Calu3 (cell line): ENCODE measurements around the gene HPD. TPM values are rescaled to one million over a fixed set of nuclear protein-coding genes. Genes with fewer than 3 reads are reported as not detected.
"Not testable (repeated sequence)": the region's sequence is repeated elsewhere in the genome, so short reads cannot be mapped to it uniquely, and the experiment has no call there.

Experiments used
- BruUV-seq: library from RNA; stranded (reverse); fragments of 400-500 nt; replicated peaks from 2 replicates; lab custom pipeline; 2021; lab: Mats Ljungman, UMichigan
- CTCF ChIA-PET: fragments of 300-600 bp; sonication (Branson Sonifier 250); formaldehyde crosslinking; loops from one replicate; lab custom pipeline; 2022; ENCODE audit warnings: antibody characterized with exemption; lab: Charles Lee
- DNase-seq: peaks from one replicate; pipeline ENCODE4 v3.0.0; 2022
- H3K27ac Mint-ChIP-seq: one replicate; pipeline ENCODE4 v1.8.0; 2022; ENCODE audit warnings: mixed read lengths; ENCODE audit not compliant: unreplicated experiment
- H3K27me3 Mint-ChIP-seq: one replicate; pipeline ENCODE4 v1.8.0; 2022; ENCODE audit warnings: mixed read lengths; ENCODE audit not compliant: unreplicated experiment
- H3K36me3 Mint-ChIP-seq: one replicate; pipeline ENCODE4 v1.8.0; 2022; ENCODE audit warnings: mild to moderate bottlenecking, moderate library complexity, mixed read lengths; ENCODE audit not compliant: insufficient read depth, unreplicated experiment
- H3K4me1 Mint-ChIP-seq: one replicate; pipeline ENCODE4 v1.8.0; 2022; ENCODE audit warnings: mild to moderate bottlenecking, low read depth, mixed read lengths; ENCODE audit not compliant: unreplicated experiment
- H3K4me3 Mint-ChIP-seq: one replicate; pipeline ENCODE4 v1.8.0; 2022; ENCODE audit warnings: mild to moderate bottlenecking, low read depth, moderate library complexity, mixed read lengths; ENCODE audit not compliant: unreplicated experiment
- H3K9me3 Mint-ChIP-seq: one replicate; pipeline ENCODE4 v1.8.0; 2022; ENCODE audit warnings: low read depth, mixed read lengths; ENCODE audit not compliant: unreplicated experiment
- intact Hi-C: fragments of 100-400 bp; cut with micrococcal nuclease; formaldehyde crosslinking; loops from one replicate; pipeline ENCODE4 v1.10.0; 2022; ENCODE audit not compliant: unreplicated experiment
- total RNA-seq: library from RNA; stranded (reverse); gene quantifications from 2 replicates; pipeline ENCODE4 v1.2.3, GENCODE V29; 2022
- TF ChIP-seq, protein P1 (sequence below): fragments of 200-600 bp; IDR thresholded peaks from one replicate; pipeline ENCODE4 v1.8.0; 2022; ENCODE audit warnings: antibody characterized with exemption; ENCODE audit not compliant: unreplicated experiment

Gene HPD
- total RNA-seq, 1 experiment from 2014 or later, result not detected

DNA sequence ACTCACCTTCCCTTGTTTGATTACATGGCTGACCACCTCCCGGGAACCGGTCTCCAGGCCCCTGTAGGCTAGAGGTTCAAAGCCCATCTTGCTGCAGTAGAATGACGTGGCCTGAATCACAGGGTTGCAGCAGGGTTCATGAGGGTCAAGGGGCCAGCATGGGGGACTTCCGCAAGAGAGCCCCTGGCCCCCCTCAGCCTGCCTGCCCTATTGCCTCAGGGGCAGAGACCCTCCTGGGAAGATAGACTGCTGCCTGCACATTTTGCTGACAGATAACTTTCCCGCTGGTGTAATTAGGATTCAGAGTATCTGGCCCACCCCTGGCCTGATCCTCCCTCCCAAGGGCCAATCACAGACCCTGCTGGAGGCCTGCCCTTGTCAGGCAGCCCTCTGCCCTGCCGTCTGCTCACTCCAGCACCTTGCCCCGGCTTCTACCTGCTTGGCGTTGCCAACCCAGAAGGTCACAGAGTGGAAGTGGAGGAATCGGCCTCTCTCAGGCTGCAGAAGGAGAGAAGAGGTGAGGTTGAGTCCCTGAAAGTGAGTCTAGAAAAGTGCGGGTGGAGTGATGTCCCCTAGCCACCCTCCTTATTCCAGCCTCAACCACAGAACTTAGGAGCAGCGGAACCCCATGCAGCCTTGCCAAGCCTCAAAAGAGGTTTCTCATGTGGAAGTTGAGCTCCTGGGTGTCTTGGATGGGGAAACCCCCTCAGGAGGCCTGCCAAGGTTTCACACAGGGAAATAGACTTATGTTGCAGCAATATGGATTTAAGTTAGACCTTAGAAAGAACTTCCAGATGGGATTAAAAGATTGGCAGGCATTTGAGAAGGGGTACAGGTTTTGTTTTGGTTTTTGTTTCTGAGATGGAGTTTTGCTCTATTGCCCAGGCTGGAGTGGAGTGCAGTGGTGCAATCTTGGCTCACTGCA is 1.1 kb downstream of the HPD start:
- CTCF ChIA-PET, result interaction anchor here (0.7 kb wide), 1 partner anchor 382 kb away, joined by 5 read pairs; no protein-coding TSS in a partner anchor
- Mint-ChIP-seq H3K9me3 (no peaks in the 10 kb centered on the region), H3K36me3 (no peaks in the 10 kb centered on the region), H3K4me3 (no peak overlapping the region), H3K4me1 (no peaks in the 10 kb centered on the region), H3K27ac (no peak overlapping the region), H3K27me3 (peaks cover 22% of the 10 kb centered on the region)
- TF ChIP-seq, protein P1, sequence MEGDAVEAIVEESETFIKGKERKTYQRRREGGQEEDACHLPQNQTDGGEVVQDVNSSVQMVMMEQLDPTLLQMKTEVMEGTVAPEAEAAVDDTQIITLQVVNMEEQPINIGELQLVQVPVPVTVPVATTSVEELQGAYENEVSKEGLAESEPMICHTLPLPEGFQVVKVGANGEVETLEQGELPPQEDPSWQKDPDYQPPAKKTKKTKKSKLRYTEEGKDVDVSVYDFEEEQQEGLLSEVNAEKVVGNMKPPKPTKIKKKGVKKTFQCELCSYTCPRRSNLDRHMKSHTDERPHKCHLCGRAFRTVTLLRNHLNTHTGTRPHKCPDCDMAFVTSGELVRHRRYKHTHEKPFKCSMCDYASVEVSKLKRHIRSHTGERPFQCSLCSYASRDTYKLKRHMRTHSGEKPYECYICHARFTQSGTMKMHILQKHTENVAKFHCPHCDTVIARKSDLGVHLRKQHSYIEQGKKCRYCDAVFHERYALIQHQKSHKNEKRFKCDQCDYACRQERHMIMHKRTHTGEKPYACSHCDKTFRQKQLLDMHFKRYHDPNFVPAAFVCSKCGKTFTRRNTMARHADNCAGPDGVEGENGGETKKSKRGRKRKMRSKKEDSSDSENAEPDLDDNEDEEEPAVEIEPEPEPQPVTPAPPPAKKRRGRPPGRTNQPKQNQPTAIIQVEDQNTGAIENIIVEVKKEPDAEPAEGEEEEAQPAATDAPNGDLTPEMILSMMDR, result no peak
- intact Hi-C loops, result no loop called here
- DNase-seq, result no peak
- BruUV-seq, result no TSS peak

DNA sequence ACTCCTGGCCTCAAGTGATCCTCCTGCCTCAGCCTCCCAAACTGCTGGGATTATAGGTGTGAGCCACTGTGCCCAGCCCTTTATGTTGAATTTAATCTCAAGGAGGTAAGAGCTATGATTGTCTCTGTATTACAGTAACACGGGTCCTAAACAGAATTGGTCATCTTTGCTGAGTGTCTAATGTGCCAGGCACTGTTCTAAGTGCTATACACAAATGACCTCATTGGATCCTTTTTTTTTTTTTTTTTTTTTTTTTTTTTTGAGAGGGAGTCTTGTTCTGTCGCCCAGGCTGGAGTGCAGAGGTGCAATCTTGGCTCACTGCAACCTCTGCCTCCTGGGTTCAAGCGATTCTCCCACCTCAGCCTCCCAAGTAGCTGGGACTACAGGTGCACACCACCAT is 6.3 kb downstream of the HPD start:
- H3K9me3 Mint-ChIP-seq, H3K4me3 Mint-ChIP-seq, H3K4me1 Mint-ChIP-seq, H3K36me3 Mint-ChIP-seq, H3K27ac Mint-ChIP-seq, BruUV-seq, DNase-seq, intact Hi-C loops, CTCF ChIA-PET: not testable (repeated sequence)
- peaks cover 22% of the 10 kb centered on the region for H3K27me3 Mint-ChIP-seq

DNA sequence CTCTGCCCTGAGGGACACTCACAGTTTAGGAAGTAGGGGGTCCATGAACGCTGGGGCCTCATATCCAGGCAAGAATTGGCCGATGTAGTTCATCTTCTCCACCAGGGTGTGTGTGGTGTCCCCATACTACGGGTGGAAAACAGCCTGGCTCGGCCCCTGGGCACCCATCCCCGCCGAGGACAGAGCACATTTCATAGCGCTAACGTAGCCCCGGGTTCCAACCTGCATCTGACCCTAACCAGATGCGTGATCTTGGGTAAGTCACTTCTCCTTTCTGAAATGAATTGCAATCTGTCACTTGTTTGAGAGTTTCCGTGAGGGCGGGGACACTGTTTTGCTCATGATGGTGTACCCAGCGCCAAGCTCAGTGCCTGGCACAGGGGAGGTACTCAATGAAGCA is 9.0 kb downstream of the HPD start:
- intact Hi-C loops, result no loop called here
- Mint-ChIP-seq H3K36me3 (no peaks in the 10 kb centered on the region), H3K27ac (no peak overlapping the region), H3K9me3 (no peaks in the 10 kb centered on the region), H3K4me1 (no peaks in the 10 kb centered on the region), H3K4me3 (no peak overlapping the region), H3K27me3 (no peaks in the 10 kb centered on the region)
- CTCF ChIA-PET, result no interaction called here
- TF ChIP-seq, protein P1, result no peak
- DNase-seq, result no peak
- BruUV-seq, result no TSS peak

DNA sequence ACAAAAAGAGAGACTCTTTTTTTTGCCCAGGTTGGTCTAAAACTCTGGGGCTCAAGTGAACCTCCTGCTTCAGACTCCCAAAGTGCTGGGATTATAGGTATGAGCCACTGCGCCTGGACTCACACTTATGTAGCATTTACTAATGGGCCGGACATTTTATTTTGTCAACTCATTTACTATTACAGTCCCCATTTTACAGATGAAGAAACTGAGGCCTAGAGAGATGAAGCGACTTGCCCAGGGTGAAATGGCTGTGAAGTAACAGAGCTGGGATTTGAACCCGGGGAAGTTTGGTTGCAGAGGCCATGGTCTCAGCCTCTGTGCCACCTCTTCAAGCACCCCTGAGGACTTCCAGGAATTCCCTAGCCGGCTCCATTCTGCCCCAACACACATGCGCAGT is 9.4 kb downstream of the HPD start:
- no peak overlapping the region for H3K4me3 Mint-ChIP-seq
- TF ChIP-seq, protein P1, result no peak
- H3K9me3 Mint-ChIP-seq, result no peaks in the 10 kb centered on the region
- DNase-seq, result no peak
- no peaks in the 10 kb centered on the region for H3K27me3 Mint-ChIP-seq
- H3K4me1 Mint-ChIP-seq, result no peaks in the 10 kb centered on the region
- no peaks in the 10 kb centered on the region for H3K36me3 Mint-ChIP-seq
- no TSS peak for BruUV-seq
- H3K27ac Mint-ChIP-seq, result no peak overlapping the region
- intact Hi-C loops, result no loop called here
- CTCF ChIA-PET, result no interaction called here

DNA sequence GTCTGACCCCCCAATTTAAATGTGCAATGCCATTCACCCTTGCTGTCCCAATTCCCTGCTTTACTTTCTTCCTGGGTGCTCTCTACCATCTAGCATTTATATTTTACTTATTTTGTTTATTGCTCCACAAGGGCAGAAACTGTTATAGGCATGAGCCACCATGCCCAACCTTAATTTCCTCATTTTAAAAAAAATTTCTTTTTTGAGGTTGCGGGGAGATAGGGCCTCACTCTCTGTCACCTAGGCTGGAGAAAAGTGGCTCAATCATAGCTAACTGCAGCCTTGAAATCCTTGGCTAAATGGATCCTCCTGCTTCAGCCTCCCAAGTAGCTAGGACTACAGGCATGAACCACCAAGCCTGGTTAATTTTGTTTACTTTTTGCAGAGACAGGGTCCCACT is 13.0 kb downstream of the HPD start:
- BruUV-seq, result no TSS peak
- DNase-seq, result no peak
- Mint-ChIP-seq H3K4me3 (no peak overlapping the region), H3K27me3 (no peaks in the 10 kb centered on the region), H3K36me3 (no peaks in the 10 kb centered on the region), H3K9me3 (no peaks in the 10 kb centered on the region), H3K4me1 (peaks cover 9% of the 10 kb centered on the region), H3K27ac (no peak overlapping the region)
- CTCF ChIA-PET, result no interaction called here
- intact Hi-C loops, result no loop called here
- TF ChIP-seq, protein P1, result no peak
